Activated effector memory CD4-positive, alpha-beta T cell treated with anti-CD3 and anti-CD28 coated beads, Interleukin-2, amount 50 U/mL, for 16 hours (primary cell): Measurements from ENCODE around the gene CACNA1B.
"Not testable (repeated sequence)": the region's sequence is repeated elsewhere in the genome, so short reads cannot be mapped to it uniquely, and the experiment has no call there.

Experiments used
- DNase-seq: peaks from one replicate; pipeline ENCODE4 v3.0.0-alpha.2; 2020

The CACNA1B gene

GRCh38 chr9:138120072-138120471 lies 242.5 kb downstream of the CACNA1B start:
- no peak for DNase-seq

- no peak for DNase-seq
Observed at GRCh38 chr9:138120511-138121437, 243.2 kb downstream of the CACNA1B start.

GRCh38 chr9:138121438-138122050 lies 244.0 kb downstream of the CACNA1B start:
- no peak for DNase-seq

- no peak for DNase-seq
Observed at GRCh38 chr9:138122201-138122600, 244.6 kb downstream of the CACNA1B start.

- DNase-seq: no peak
Observed at GRCh38 chr9:138122676-138123075, 245.1 kb downstream of the CACNA1B start.

GRCh38 chr9:138123086-138123485 lies 245.5 kb downstream of the CACNA1B start:
- no peak for DNase-seq

GRCh38 chr9:138126090-138126857 lies 248.7 kb downstream of the CACNA1B start:
- peak; percentile 70 for DNase-seq

- not testable (repeated sequence) for DNase-seq
Observed at GRCh38 chr9:138126858-138127584, 249.4 kb downstream of the CACNA1B start.

- not testable (repeated sequence) for DNase-seq
Observed at GRCh38 chr9:138128027-138128426, 250.4 kb downstream of the CACNA1B start.

- not testable (repeated sequence) for DNase-seq
Observed at GRCh38 chr9:138129318-138129717, 251.7 kb downstream of the CACNA1B start.

GRCh38 chr9:138132946-138133705 lies 255.5 kb downstream of the CACNA1B start:
- not testable (repeated sequence) for DNase-seq

GRCh38 chr9:138134581-138134980 lies 257.0 kb downstream of the CACNA1B start:
- not testable (repeated sequence) for DNase-seq

- DNase-seq: peak; percentile 50
Observed at GRCh38 chr9:138139096-138139495, 261.5 kb downstream of the CACNA1B start.

GRCh38 chr9:138140980-138141379 lies 263.4 kb downstream of the CACNA1B start:
- not testable (repeated sequence) for DNase-seq

GRCh38 chr9:138142528-138143244 lies 265.1 kb downstream of the CACNA1B start:
- not testable (repeated sequence) for DNase-seq

- not testable (repeated sequence) for DNase-seq
Observed at GRCh38 chr9:138143491-138143890, 265.9 kb downstream of the CACNA1B start.

- peak; percentile 79 for DNase-seq
Observed at GRCh38 chr9:138147556-138147955, 270.0 kb downstream of the CACNA1B start.

- peak; percentile 75 for DNase-seq
Observed at GRCh38 chr9:138149672-138150656, 272.4 kb downstream of the CACNA1B start.

- not testable (repeated sequence) for DNase-seq
Observed at GRCh38 chr9:138155788-138156187, 278.2 kb downstream of the CACNA1B start.

- DNase-seq: not testable (repeated sequence)
Observed at GRCh38 chr9:138166793-138167192, 289.2 kb downstream of the CACNA1B start.
